Upper lobe of right lung (tissue), 1 donor: Measurements from ENCODE around the gene HSBP1. TPM values are rescaled to one million over a fixed set of nuclear protein-coding genes. Genes with fewer than 3 reads are reported as not detected.

Experiments
- ATAC-seq: fragments of 200-7000 bp; cut with Tn5 transposase; one replicate; pipeline ENCODE4 v1.9.1; 2020; ENCODE audit warnings: mild to moderate bottlenecking, moderate library complexity
- DNase-seq: peaks from one replicate; pipeline ENCODE4 v3.0.0-alpha.2; 2020
- H3K27ac ChIP-seq: fragments of 200-600 bp; one replicate; pipeline ENCODE4 v1.8.0; 2022
- H3K27me3 ChIP-seq: fragments of 200-600 bp; one replicate; pipeline ENCODE4 v1.8.0; 2022; ENCODE audit warnings: mild to moderate bottlenecking
- H3K36me3 ChIP-seq: fragments of 200-600 bp; one replicate; pipeline ENCODE4 v1.8.0; 2022
- H3K4me1 ChIP-seq: fragments of 200-600 bp; one replicate; pipeline ENCODE4 v1.8.0; 2022
- H3K4me3 ChIP-seq: fragments of 200-600 bp; one replicate; pipeline ENCODE4 v1.8.0; 2022; ENCODE audit warnings: mild to moderate bottlenecking
- H3K9me3 ChIP-seq: fragments of 200-600 bp; one replicate; pipeline ENCODE4 v1.8.0; 2022
- intact Hi-C: fragments of 100-400 bp; cut with DNase I; formaldehyde crosslinking; loops from one replicate; pipeline ENCODE4 v1.11.0; 2022
- total RNA-seq: library from RNA; stranded (reverse); fragmentation: NEBNext Ultra II Directional; extraction: Animal tissue kit (Norgen Biotek cat#: 25700); gene quantifications from one replicate; pipeline ENCODE4 v1.2.1, GENCODE V29; 2021
- TF ChIP-seq, protein P1 (sequence below): fragments of 200-600 bp; IDR thresholded peaks from one replicate; pipeline ENCODE4 v1.8.0; 2022; ENCODE audit warnings: antibody characterized with exemption
- donor health status: DM: no; HTN: yes; CAD: no; lungs with severe emphysema.

The HSBP1 gene
- total RNA-seq, 1 donor from 2014 or later: 86.2 TPM

DNA sequence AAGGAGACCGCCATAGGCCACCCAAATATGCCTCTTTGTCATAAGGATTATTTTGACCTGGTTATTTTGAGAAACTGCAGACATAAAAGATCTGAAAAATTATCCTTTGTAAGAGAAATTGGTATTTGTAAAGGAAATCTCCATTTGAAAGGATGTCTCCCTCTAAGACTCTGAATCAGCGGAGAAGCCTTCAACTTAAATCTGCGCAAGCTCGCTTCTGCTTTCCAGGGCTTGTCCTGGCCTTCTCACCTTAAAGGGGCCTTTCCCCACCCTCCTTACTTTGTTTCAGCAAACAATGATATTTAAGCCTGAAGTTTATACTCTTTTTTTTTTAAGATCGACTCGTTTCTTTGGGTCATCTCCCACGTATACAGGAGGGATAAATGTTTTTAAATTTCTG lies 34.5 kb downstream of the HSBP1 start:
- DNase-seq (no peak), ATAC-seq (no peak)
- no peak overlapping the region for H3K27ac ChIP-seq
- peaks cover 5% of the 10 kb centered on the region for H3K4me1 ChIP-seq
- H3K4me3 ChIP-seq: no peak overlapping the region
- no peaks in the 10 kb centered on the region for H3K27me3 ChIP-seq
- TF ChIP-seq, protein P1, sequence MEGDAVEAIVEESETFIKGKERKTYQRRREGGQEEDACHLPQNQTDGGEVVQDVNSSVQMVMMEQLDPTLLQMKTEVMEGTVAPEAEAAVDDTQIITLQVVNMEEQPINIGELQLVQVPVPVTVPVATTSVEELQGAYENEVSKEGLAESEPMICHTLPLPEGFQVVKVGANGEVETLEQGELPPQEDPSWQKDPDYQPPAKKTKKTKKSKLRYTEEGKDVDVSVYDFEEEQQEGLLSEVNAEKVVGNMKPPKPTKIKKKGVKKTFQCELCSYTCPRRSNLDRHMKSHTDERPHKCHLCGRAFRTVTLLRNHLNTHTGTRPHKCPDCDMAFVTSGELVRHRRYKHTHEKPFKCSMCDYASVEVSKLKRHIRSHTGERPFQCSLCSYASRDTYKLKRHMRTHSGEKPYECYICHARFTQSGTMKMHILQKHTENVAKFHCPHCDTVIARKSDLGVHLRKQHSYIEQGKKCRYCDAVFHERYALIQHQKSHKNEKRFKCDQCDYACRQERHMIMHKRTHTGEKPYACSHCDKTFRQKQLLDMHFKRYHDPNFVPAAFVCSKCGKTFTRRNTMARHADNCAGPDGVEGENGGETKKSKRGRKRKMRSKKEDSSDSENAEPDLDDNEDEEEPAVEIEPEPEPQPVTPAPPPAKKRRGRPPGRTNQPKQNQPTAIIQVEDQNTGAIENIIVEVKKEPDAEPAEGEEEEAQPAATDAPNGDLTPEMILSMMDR: no peak
- intact Hi-C loops: no loop called here
- no peaks in the 10 kb centered on the region for H3K9me3 ChIP-seq
- no peaks in the 10 kb centered on the region for H3K36me3 ChIP-seq

DNA sequence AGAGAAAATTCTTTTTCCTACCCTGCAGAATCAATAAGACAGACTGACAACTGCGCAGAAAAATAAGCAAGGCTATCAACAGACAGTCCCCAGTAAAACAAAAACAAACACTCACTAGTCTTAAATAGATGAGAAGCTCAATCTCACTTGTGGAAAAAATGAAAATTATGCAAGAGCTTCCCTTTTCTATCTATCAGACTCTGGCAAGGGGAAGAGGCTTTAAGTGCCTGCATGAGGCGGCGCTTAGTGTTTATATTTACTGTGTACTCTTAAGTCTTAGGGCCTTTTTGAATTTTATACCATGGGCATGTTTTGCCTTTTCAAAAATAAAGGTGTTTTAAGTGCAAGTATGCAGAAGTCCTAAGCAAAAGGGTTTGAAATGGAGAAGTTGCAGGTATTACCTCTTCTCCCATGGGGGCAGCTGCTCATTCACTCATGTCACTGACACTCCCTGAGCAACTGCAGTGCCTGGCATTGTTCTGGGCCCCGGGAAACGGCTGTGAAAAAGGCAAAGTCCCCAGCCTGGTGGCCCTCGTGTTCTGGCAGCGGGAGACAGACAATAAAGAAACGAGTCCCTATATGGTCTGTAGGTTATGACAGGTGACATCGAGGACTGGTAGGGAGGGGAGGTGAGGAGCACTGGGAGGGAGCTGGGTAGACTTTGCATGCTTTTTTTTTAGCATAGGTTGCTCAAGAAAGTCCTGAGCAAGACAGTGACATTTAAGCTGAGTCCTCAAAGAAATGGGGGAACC lies 35.2 kb downstream of the HSBP1 start:
- DNase-seq (no peak), ATAC-seq (peak; percentile 48)
- TF ChIP-seq, protein P1: no peak
- no peak overlapping the region for H3K27ac ChIP-seq
- H3K9me3 ChIP-seq: no peaks in the 10 kb centered on the region
- H3K4me3 ChIP-seq: no peak overlapping the region
- H3K27me3 ChIP-seq: no peaks in the 10 kb centered on the region
- no peaks in the 10 kb centered on the region for H3K36me3 ChIP-seq
- intact Hi-C loops: no loop called here
- peaks cover 10% of the 10 kb centered on the region for H3K4me1 ChIP-seq

DNA sequence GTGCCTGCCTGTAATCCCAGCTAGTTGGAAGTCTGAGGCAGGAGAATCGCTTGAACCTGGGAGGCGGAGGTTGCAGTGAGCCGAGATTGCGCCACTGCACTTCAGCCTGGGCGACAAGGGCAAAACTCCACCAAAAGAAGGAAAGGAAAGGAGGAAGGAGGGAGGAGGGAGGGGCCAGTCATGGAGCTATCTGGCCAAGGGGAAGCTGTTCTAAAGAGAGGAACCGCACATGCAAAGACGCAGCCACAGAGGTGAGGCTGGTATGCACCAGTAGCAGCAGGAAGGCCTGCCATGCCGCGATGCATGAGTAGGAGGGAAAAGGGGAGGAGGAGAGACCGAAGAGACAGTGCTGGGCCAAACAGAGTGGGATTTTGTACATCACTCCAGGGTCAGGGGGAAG lies 35.9 kb downstream of the HSBP1 start:
- TF ChIP-seq, protein P1: no peak
- no peaks in the 10 kb centered on the region for H3K36me3 ChIP-seq
- no peak for DNase-seq
- H3K9me3 ChIP-seq: no peaks in the 10 kb centered on the region
- peak; percentile 85 for ATAC-seq
- H3K27ac ChIP-seq: no peak overlapping the region
- intact Hi-C loops: no loop called here
- H3K4me1 ChIP-seq: peaks cover 12% of the 10 kb centered on the region
- no peak overlapping the region for H3K4me3 ChIP-seq
- H3K27me3 ChIP-seq: no peaks in the 10 kb centered on the region

- Histone ChIP-seq H3K27me3 (no peaks in the 10 kb centered on the region), H3K4me3 (no peak overlapping the region), H3K27ac (no peak overlapping the region), H3K36me3 (no peaks in the 10 kb centered on the region), H3K4me1 (peaks cover 12% of the 10 kb centered on the region), H3K9me3 (no peaks in the 10 kb centered on the region)
- DNase-seq: no peak
- intact Hi-C loops: no loop called here
- TF ChIP-seq, protein P1: no peak
- no peak for ATAC-seq
These were observed 37.5 kb downstream of the HSBP1 start for GRCh38 chr16:83845263-83845662.

DNA sequence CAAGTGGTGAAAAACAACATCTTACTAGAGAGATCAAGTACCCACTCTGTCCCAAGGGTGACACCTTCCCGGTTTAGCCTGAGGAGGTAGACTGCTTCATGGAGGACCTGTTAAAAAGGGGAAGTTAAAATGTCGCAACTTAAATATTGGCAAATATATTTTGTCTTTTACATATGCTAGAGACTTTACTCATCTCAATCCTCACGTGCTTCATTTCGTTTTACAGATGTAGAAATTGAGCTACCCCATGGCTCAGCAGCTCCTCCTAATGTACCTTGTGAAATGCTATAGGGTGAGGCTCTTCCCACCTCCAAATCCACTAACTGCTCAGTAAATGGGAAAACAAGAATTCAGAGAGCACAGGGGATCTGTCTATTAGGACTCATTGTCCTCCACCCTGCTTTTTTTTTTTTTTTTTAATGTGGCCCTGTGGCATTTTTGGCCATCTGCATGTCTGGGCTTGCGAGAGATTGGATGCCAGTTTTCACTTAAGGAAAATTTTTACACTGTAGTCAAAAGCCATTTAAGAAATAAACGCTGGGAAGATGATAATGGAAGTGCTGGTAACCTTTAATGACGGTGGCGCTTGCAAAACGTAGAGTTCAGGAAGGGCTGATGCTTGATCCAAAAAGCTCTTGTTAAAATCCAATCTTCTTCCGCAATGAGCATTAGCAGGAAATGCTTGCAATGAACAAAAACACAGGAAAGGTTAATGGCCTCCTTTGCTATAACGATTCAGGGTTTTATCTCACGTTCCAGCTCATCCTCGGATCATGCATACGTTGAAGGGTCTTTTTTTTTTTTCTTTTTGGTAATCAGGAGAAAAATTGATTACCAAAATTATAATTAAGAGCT lies 39.8 kb downstream of the HSBP1 start:
- Histone ChIP-seq H3K4me1 (peaks cover 12% of the 10 kb centered on the region), H3K27ac (no peak overlapping the region), H3K36me3 (no peaks in the 10 kb centered on the region), H3K9me3 (no peaks in the 10 kb centered on the region), H3K4me3 (no peak overlapping the region), H3K27me3 (no peaks in the 10 kb centered on the region)
- TF ChIP-seq, protein P1: no peak
- DNase-seq (no peak), ATAC-seq (peak; percentile 31)
- intact Hi-C loops: no loop called here
